A549 treated with AZD9567 at 1 μM for 4 hours (cell line): Measurements from ENCODE around the gene KCNJ14. TPM values are rescaled to one million over a fixed set of nuclear protein-coding genes. Genes with fewer than 3 reads are reported as not detected.

Experiments
- total RNA-seq: library from RNA; stranded (reverse); fragments of 200-300 nt; extraction: Qiagen RNA extraction; gene quantifications from 5 replicates; pipeline ENCODE4 v1.2.3, GENCODE V29; 2022; ENCODE audit not compliant: insufficient read depth

Gene KCNJ14
- total RNA-seq = 1.1 to 2.5 TPM (median 1.3 TPM) in 4 of 5 replicates, not detected in the other

GRCh38 chr19:48455171-48455907, at the start of gene KCNJ14:
Gene KCNJ14, plus strand, starts transcription at chr19:48455574. Its CDS starts 6,151 bp downstream, at chr19:48461725.

GRCh38 chr19:48445606-48446481, 9.5 kb upstream of the KCNJ14 start, which contains the start of gene GRWD1:
Gene GRWD1, plus strand, starts transcription at chr19:48445983. Its CDS starts 23 bp downstream, at chr19:48446006.

GRCh38 chr19:48469289-48469881, 14.0 kb downstream of the KCNJ14 start, which contains the start of gene CYTH2:
Gene CYTH2, plus strand, starts transcription at chr19:48469369. Its CDS starts 139 bp downstream, at chr19:48469508.

GRCh38 chr19:48511800-48512503, 56.6 kb downstream of the KCNJ14 start, which contains the start of gene LMTK3:
Gene LMTK3, minus strand, starts transcription at chr19:48511835. Its CDS starts 259 bp downstream, at chr19:48511576.

Other genes starting within 250 kb of the KCNJ14 start
- gene CARD8, start 199.7 kb upstream of the KCNJ14 start, total RNA-seq = 14.7 to 29.8 TPM (median 15.2 TPM) in 5 replicates
- 5.8 to 10.1 TPM (median 6.0 TPM) in 5 replicates for gene ZNF114, start 185.5 kb upstream of the KCNJ14 start, total RNA-seq
- gene EMP3, start 130.0 kb upstream of the KCNJ14 start, total RNA-seq = 325 to 465 TPM (median 421 TPM) in 5 replicates
- 1.8 to 5.3 TPM (median 3.8 TPM) in 5 replicates for gene TMEM143, start 91.6 kb upstream of the KCNJ14 start, total RNA-seq
- gene SYNGR4, start 91.2 kb upstream of the KCNJ14 start, total RNA-seq = 2.4 to 6.0 TPM (median 3.0 TPM) in 5 replicates
- 388 to 423 TPM (median 399 TPM) in 5 replicates for gene KDELR1, start 64.0 kb upstream of the KCNJ14 start, total RNA-seq
- gene GRIN2D, start 61.9 kb upstream of the KCNJ14 start, total RNA-seq = 5.1 to 8.8 TPM (median 7.8 TPM) in 5 replicates
- 97.8 to 124 TPM (median 112 TPM) in 5 replicates for gene GRWD1, start 9.6 kb upstream of the KCNJ14 start, total RNA-seq
- gene CYTH2, start 13.8 kb downstream of the KCNJ14 start, total RNA-seq = 60.6 to 75.4 TPM (median 68.5 TPM) in 5 replicates
- gene LMTK3, start 56.3 kb downstream of the KCNJ14 start, total RNA-seq = 3.6 to 4.3 TPM (median 4.0 TPM) in 5 replicates
- 14.1 to 16.2 TPM (median 14.9 TPM) in 5 replicates for gene SULT2B1, start 96.6 kb downstream of the KCNJ14 start, total RNA-seq
- not detected in 5 replicates for gene SPACA4, start 151.2 kb downstream of the KCNJ14 start, total RNA-seq
- gene FAM83E, start 159.5 kb downstream of the KCNJ14 start, total RNA-seq = 0.21 to 0.33 TPM (median 0.31 TPM) in 4 of 5 replicates, not detected in the other
- 3,115 to 3,428 TPM (median 3,246 TPM) in 5 replicates for gene RPL18, start 163.6 kb downstream of the KCNJ14 start, total RNA-seq
- gene SPHK2, start 163.9 kb downstream of the KCNJ14 start, total RNA-seq = 9.2 to 14.7 TPM (median 13.2 TPM) in 5 replicates
- gene DBP, start 181.8 kb downstream of the KCNJ14 start, total RNA-seq = 1.7 to 2.8 TPM (median 2.3 TPM) in 5 replicates
- 4.4 to 12.3 TPM (median 9.8 TPM) in 5 replicates for gene CA11, start 190.6 kb downstream of the KCNJ14 start, total RNA-seq
- gene NTN5, start 217.4 kb downstream of the KCNJ14 start, total RNA-seq = 0.26 to 0.48 TPM (median 0.29 TPM) in 4 of 5 replicates, not detected in the other
- gene FUT2, start 240.4 kb downstream of the KCNJ14 start, total RNA-seq = not detected in 5 replicates